AG09319 (cell line): ENCODE measurements around the gene TOMM5.

Experiments
- DNase-seq: peaks from one replicate; pipeline ENCODE4 v3.0.0-alpha.2; 2010; ENCODE audit warnings: low read depth; ENCODE audit errors: extremely low read depth
- TF ChIP-seq, protein P1 (sequence below): IDR thresholded peaks from 2 replicates; pipeline ENCODE4 v1.5.1; 2011; ENCODE audit warnings: low read depth, mild to moderate bottlenecking, inconsistent platforms, low read length, moderate library complexity

Gene TOMM5

DNA sequence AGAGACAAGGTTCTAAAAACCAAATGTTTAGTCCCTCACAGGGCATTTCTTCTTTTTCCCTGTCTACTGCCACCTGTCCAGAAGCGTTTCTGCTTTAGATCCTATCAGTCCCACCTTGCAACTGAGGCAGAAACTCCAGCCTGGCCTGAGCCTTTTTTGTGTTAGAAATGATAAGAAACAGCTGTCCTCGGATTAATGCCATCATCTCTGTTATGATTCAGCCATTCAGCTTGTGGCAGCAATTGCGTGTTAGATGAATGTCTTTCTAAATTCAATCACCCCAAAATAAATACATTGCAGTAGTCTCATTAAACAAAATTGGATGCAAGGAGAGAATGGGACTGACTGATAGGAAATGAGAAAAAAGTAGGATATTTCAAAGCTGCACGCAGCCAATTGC, 30.1 kb upstream of the TOMM5 start:
- peak; percentile 47 for DNase-seq
- TF ChIP-seq, protein P1, sequence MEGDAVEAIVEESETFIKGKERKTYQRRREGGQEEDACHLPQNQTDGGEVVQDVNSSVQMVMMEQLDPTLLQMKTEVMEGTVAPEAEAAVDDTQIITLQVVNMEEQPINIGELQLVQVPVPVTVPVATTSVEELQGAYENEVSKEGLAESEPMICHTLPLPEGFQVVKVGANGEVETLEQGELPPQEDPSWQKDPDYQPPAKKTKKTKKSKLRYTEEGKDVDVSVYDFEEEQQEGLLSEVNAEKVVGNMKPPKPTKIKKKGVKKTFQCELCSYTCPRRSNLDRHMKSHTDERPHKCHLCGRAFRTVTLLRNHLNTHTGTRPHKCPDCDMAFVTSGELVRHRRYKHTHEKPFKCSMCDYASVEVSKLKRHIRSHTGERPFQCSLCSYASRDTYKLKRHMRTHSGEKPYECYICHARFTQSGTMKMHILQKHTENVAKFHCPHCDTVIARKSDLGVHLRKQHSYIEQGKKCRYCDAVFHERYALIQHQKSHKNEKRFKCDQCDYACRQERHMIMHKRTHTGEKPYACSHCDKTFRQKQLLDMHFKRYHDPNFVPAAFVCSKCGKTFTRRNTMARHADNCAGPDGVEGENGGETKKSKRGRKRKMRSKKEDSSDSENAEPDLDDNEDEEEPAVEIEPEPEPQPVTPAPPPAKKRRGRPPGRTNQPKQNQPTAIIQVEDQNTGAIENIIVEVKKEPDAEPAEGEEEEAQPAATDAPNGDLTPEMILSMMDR = no peak

DNA sequence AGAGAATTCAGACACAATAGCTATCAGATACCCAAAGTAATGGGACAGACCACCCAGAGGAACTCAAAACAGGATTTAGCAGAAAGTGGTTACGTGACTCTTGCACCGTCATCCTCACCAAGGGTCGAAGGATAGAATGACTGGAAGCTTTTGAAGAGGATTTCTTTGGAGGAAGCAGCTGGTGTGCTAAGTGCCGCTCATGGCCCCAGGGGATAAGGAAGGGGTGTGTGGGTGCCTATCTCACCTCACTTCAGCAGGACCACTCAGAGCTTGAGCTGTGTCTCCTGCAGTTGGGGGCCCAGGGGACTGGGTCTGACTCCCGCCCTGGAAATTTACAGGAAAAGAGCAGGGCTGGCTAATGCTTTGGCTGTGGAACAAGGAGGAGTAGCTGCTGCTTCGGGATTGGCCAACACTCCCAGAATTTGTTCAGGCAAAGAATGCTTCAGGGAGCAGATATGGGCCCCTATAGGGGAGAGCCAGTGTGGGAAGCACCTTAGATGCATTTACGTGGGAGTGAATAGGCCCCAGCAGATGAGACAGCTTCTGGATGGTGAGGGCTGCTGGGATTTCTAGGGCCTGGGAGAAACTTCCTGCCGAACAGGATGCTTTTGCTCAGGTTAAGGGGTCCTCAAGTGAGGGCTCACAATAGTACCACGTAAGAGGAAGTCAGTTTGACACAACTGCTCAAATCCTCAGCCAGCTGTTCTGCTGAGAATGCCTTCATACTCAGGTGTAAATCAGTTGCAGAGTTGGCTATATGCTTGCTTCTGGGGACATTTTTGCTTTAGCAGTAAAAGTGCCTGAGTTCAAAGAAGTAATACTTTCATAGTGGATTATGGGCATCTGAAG, 29.1 kb upstream of the TOMM5 start:
- DNase-seq = no peak
- TF ChIP-seq, protein P1 = no peak

- no peak for DNase-seq
- TF ChIP-seq, protein P1 = no peak
These were observed 28.0 kb upstream of the TOMM5 start for GRCh38 chr9:37620396-37620795.

DNA sequence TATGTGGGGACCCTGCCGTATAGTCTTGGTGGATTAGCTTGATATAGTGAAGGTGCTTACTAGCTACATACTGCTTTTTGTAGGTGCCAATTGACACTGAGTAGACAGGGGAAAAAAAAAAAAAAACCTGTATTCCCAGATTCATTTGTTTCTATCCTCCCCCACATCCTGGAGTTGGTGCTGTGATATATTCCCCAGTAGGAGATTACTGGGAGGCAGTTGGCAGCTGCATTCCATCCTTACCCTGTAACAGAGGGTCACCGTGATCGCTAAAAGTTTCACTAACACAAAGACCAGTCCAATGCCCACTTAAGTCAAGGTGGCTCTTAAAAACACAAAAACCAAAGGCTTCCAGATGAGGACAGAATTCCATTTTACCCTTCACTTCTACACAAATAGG, 27.4 kb upstream of the TOMM5 start:
- TF ChIP-seq, protein P1 = no peak
- DNase-seq = no peak

DNA sequence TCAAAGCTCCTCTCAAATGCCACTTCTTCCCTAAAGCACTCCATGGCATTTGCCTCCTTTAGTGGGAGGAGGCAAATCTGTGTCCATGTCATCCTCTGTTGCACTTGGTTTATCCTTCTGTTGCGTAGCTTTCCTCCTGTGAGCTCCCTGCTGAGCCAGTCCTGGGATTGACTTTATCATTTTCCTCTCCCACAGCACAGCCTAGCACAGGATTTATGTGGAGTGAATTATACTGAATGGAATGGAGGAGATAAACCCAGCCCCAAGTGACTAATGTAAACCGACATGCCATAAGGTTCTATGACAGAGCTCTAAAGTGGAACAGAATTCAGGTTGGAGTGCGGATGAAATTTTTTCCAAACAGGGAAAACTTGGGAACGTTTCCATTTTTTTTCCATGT, 26.4 kb upstream of the TOMM5 start:
- no peak for DNase-seq
- TF ChIP-seq, protein P1 = no peak

DNA sequence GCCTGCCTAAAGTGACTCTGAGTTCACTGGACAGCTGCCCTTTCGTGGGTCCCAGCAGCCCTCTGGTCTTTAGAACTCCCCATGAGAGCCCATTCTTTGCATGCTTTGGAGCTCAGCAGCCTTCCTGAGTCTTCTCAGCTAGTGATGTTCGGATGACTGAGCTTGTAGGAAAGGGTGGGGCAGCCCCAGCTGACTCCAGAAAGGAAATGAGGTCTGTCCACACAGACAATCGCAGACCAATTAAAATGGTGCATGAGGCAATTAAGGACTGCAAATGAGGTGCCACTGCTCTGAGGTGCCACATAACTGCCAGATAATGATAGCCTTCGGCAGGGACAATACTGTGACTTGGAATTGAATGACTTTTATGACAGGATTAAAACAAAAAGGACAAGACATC, 25.4 kb upstream of the TOMM5 start:
- TF ChIP-seq, protein P1 = no peak
- DNase-seq = no peak

- TF ChIP-seq, protein P1 = no peak
- DNase-seq = no peak
These were observed 24.8 kb upstream of the TOMM5 start for GRCh38 chr9:37617161-37617560.
